Glutamatergic neuron (in vitro differentiated cells): ENCODE results near the gene CTXND1. TPM values are rescaled to one million over a fixed set of nuclear protein-coding genes. Genes with fewer than 3 reads are reported as not detected.

Experiments
- DNase-seq: peaks from one replicate; pipeline ENCODE4 v3.0.0; 2022
- H3K27ac Mint-ChIP-seq: one replicate; pipeline ENCODE4 v1.8.0; 2020; ENCODE audit warnings: mild to moderate bottlenecking, mixed read lengths, inconsistent platforms; ENCODE audit not compliant: unreplicated experiment
- H3K27me3 Mint-ChIP-seq: one replicate; pipeline ENCODE4 v1.8.0; 2020; ENCODE audit warnings: mild to moderate bottlenecking, moderate library complexity, mixed read lengths, inconsistent platforms; ENCODE audit not compliant: unreplicated experiment
- H3K36me3 Mint-ChIP-seq: one replicate; pipeline ENCODE4 v1.8.0; 2020; ENCODE audit warnings: mild to moderate bottlenecking, mixed read lengths, inconsistent platforms; ENCODE audit not compliant: unreplicated experiment
- H3K4me1 Mint-ChIP-seq: one replicate; pipeline ENCODE4 v1.8.0; 2020; ENCODE audit warnings: mild to moderate bottlenecking, low read depth, mixed read lengths, inconsistent platforms; ENCODE audit not compliant: unreplicated experiment
- H3K4me3 Mint-ChIP-seq: one replicate; pipeline ENCODE4 v1.8.0; 2020; ENCODE audit warnings: mild to moderate bottlenecking, mixed read lengths, inconsistent platforms; ENCODE audit not compliant: unreplicated experiment
- H3K9me3 Mint-ChIP-seq: one replicate; pipeline ENCODE4 v1.8.0; 2020; ENCODE audit warnings: mild to moderate bottlenecking, moderate library complexity, mixed read lengths, inconsistent platforms; ENCODE audit not compliant: unreplicated experiment
- CTCF ChIP-seq: fragments of 200-600 bp; sonication (generic); IDR thresholded peaks from one replicate; pipeline ENCODE4 v1.5.0; 2021; ENCODE audit not compliant: partially characterized antibody, unreplicated experiment
- total RNA-seq: library from RNA; stranded (reverse); fragmentation: NEBNext Ultra II Directional; extraction: Animal tissue kit (Norgen Biotek cat#: 25700); gene quantifications from one replicate; pipeline ENCODE4 v1.2.1, GENCODE V29; 2021; ENCODE audit not compliant: unreplicated experiment

CTXND1 gene
- total RNA-seq, 1 donor from 2014 or later = 0.39 TPM

GRCh38 chr15:80242132-80242769 is 9.8 kb downstream of the CTXND1 start:
- H3K4me1 Mint-ChIP-seq = peaks cover 3% of the 10 kb centered on the region
- H3K4me3 Mint-ChIP-seq = no peak overlapping the region
- H3K27ac Mint-ChIP-seq = no peak overlapping the region
- peak; percentile 53 for TF ChIP-seq CTCF
- peak; percentile 50 for DNase-seq
- H3K36me3 Mint-ChIP-seq = no peaks in the 10 kb centered on the region
- H3K27me3 Mint-ChIP-seq = no peaks in the 10 kb centered on the region
- no peaks in the 10 kb centered on the region for H3K9me3 Mint-ChIP-seq

- H3K36me3 Mint-ChIP-seq = no peaks in the 10 kb centered on the region
- H3K27me3 Mint-ChIP-seq = no peaks in the 10 kb centered on the region
- H3K4me3 Mint-ChIP-seq = no peak overlapping the region
- no peak for TF ChIP-seq CTCF
- H3K4me1 Mint-ChIP-seq = peaks cover 3% of the 10 kb centered on the region
- H3K9me3 Mint-ChIP-seq = no peaks in the 10 kb centered on the region
- no peak for DNase-seq
- H3K27ac Mint-ChIP-seq = no peak overlapping the region
These were observed 10.5 kb downstream of the CTXND1 start for GRCh38 chr15:80241508-80241907.

GRCh38 chr15:80240276-80240675 is 11.7 kb downstream of the CTXND1 start:
- Mint-ChIP-seq H3K9me3 (no peaks in the 10 kb centered on the region), H3K36me3 (no peaks in the 10 kb centered on the region), H3K27me3 (no peaks in the 10 kb centered on the region), H3K4me3 (no peak overlapping the region), H3K4me1 (peaks cover 3% of the 10 kb centered on the region), H3K27ac (no peak overlapping the region)
- TF ChIP-seq CTCF = no peak
- no peak for DNase-seq

GRCh38 chr15:80234883-80235282 is 17.1 kb downstream of the CTXND1 start:
- H3K9me3 Mint-ChIP-seq = no peaks in the 10 kb centered on the region
- peak; percentile 48 for DNase-seq
- peak; percentile 62 for TF ChIP-seq CTCF
- no peak overlapping the region for H3K27ac Mint-ChIP-seq
- no peak overlapping the region for H3K4me3 Mint-ChIP-seq
- no peaks in the 10 kb centered on the region for H3K36me3 Mint-ChIP-seq
- H3K27me3 Mint-ChIP-seq = peaks cover 2% of the 10 kb centered on the region
- H3K4me1 Mint-ChIP-seq = no peaks in the 10 kb centered on the region

- TF ChIP-seq CTCF = no peak
- Mint-ChIP-seq H3K36me3 (no peaks in the 10 kb centered on the region), H3K27ac (no peak overlapping the region), H3K4me1 (no peaks in the 10 kb centered on the region), H3K27me3 (peaks cover 2% of the 10 kb centered on the region), H3K4me3 (no peak overlapping the region), H3K9me3 (no peaks in the 10 kb centered on the region)
- DNase-seq = no peak
These were observed 18.4 kb downstream of the CTXND1 start for GRCh38 chr15:80233581-80233980.
